Endodermal cell (in vitro differentiated cells): ENCODE data around the gene FAM185A. TPM values are rescaled to one million over a fixed set of nuclear protein-coding genes. Genes with fewer than 3 reads are reported as not detected.

Experiments
- DNase-seq: peaks from one replicate; pipeline ENCODE4 v3.0.0-alpha.2; 2017
- H3K27ac ChIP-seq: 2 replicates; pipeline ENCODE4 v1.5.1; 2013; ENCODE audit warnings: mild to moderate bottlenecking, low read depth, low read length, moderate library complexity
- H3K27me3 ChIP-seq: 2 replicates; pipeline ENCODE4 v1.6.1; 2013; ENCODE audit warnings: mild to moderate bottlenecking, low read length, moderate library complexity; ENCODE audit not compliant: insufficient read depth, control insufficient read depth, poor library complexity, severe bottlenecking
- H3K36me3 ChIP-seq: 2 replicates; pipeline ENCODE4 v1.7.0; 2013; ENCODE audit warnings: mild to moderate bottlenecking, low read length, moderate library complexity; ENCODE audit not compliant: control insufficient read depth, insufficient read depth
- H3K4me1 ChIP-seq: one replicate; pipeline ENCODE4 v1.7.0; 2013; ENCODE audit warnings: low read length; ENCODE audit not compliant: control insufficient read depth, insufficient read depth
- H3K4me3 ChIP-seq: 2 replicates; pipeline ENCODE4 v1.5.1; 2013; ENCODE audit warnings: mild to moderate bottlenecking, low read length, moderate library complexity
- H3K9ac ChIP-seq: 2 replicates; pipeline ENCODE4 v1.6.1; 2013; ENCODE audit warnings: mild to moderate bottlenecking, low read length, moderate library complexity; ENCODE audit not compliant: poor library complexity, severe bottlenecking; ENCODE audit errors: extremely low read depth
- H3K9me3 ChIP-seq: 2 replicates; pipeline ENCODE4 v1.6.1; 2013; ENCODE audit warnings: mild to moderate bottlenecking, low read length, moderate library complexity; ENCODE audit not compliant: control insufficient read depth
- H3K27ac Mint-ChIP-seq: 2 replicates; pipeline ENCODE4 v1.8.0; 2020; ENCODE audit warnings: mixed read lengths
- H3K27me3 Mint-ChIP-seq: 2 replicates; pipeline ENCODE4 v1.8.0; 2021; ENCODE audit warnings: mild to moderate bottlenecking, mixed read lengths; ENCODE audit not compliant: insufficient read depth
- H3K36me3 Mint-ChIP-seq: 2 replicates; pipeline ENCODE4 v1.8.0; 2020; ENCODE audit warnings: low read depth, mixed read lengths
- H3K4me1 Mint-ChIP-seq: 2 replicates; pipeline ENCODE4 v1.8.0; 2020; ENCODE audit warnings: mixed read lengths
- H3K4me3 Mint-ChIP-seq: 2 replicates; pipeline ENCODE4 v1.8.0; 2020; ENCODE audit warnings: mild to moderate bottlenecking, moderate library complexity, mixed read lengths
- H3K9me3 Mint-ChIP-seq: 2 replicates; pipeline ENCODE4 v1.8.0; 2020; ENCODE audit warnings: mild to moderate bottlenecking, mixed read lengths
- CTCF ChIP-seq: fragments of 200-600 bp; sonication (generic); conservative IDR thresholded peaks from 2 replicates; pipeline ENCODE4 v1.5.0; 2021; ENCODE audit warnings: antibody characterized with exemption, mild to moderate bottlenecking
- WGBS, 2 experiments: methylation state at CpG; one replicate each; pipeline versions ENCODE4 v1.1.5 to v1.1.7; 2013; ENCODE audit warnings: missing lambda C conversion rate in 2 of 2, mixed read lengths in 1 of 2; ENCODE audit not compliant: insufficient coverage in 1 of 2, insufficient read length in 1 of 2; 5-methylcytosine and 5-hydroxymethylcytosine counted together
- total RNA-seq, 2 donors: library from RNA; stranded (reverse); fragmentation: NEBNext Ultra II Directional in 1 of 2; extraction: Animal tissue kit (Norgen Biotek cat#: 25700) in 1 of 2; gene quantifications; 2 replicates in 1 of 2; 3 replicates in 1 of 2; pipeline ENCODE4 v1.2.1, GENCODE V29; 2021

Gene FAM185A
- total RNA-seq, 2 donors from 2014 or later = 5.6 to 7.8 TPM

GRCh38 chr7:102817616-102818573 is 69.1 kb downstream of the FAM185A start:
- 90 to 99% methylated on average over 2 to 3 of the region's 4 CpGs for WGBS, 2 experiments
- Mint-ChIP-seq H3K36me3 (peaks cover 2% of the 10 kb centered on the region), H3K9me3 (no peaks in the 10 kb centered on the region), H3K27me3 (peaks cover 73% of the 10 kb centered on the region), H3K4me3 (no peak overlapping the region), H3K4me1 (peaks cover 7% of the 10 kb centered on the region), H3K27ac (no peak overlapping the region)
- DNase-seq = no peak
- Histone ChIP-seq H3K27me3 (peaks cover 86% of the 10 kb centered on the region), H3K27ac (no peak overlapping the region), H3K9me3 (peaks cover 9% of the 10 kb centered on the region), H3K9ac (no peak overlapping the region), H3K4me1 (peaks cover 3% of the 10 kb centered on the region), H3K36me3 (no peaks in the 10 kb centered on the region), H3K4me3 (no peak overlapping the region)
- no peak for TF ChIP-seq CTCF

GRCh38 chr7:102819151-102819550 is 70.4 kb downstream of the FAM185A start:
- no peak for TF ChIP-seq CTCF
- Histone ChIP-seq H3K27me3 (peaks cover 73% of the 10 kb centered on the region), H3K4me3 (no peak overlapping the region), H3K36me3 (no peaks in the 10 kb centered on the region), H3K27ac (no peak overlapping the region), H3K9ac (no peak overlapping the region), H3K9me3 (peaks cover 9% of the 10 kb centered on the region), H3K4me1 (peaks cover 3% of the 10 kb centered on the region)
- H3K9me3 Mint-ChIP-seq = no peaks in the 10 kb centered on the region
- no peak for DNase-seq
- H3K4me1 Mint-ChIP-seq = peaks cover 5% of the 10 kb centered on the region
- peaks cover 64% of the 10 kb centered on the region for H3K27me3 Mint-ChIP-seq
- H3K27ac Mint-ChIP-seq = no peak overlapping the region
- no peak overlapping the region for H3K4me3 Mint-ChIP-seq
- 94% methylated on average over 2 of the region's 2 CpGs for WGBS, 2 experiments
- peaks cover 2% of the 10 kb centered on the region for H3K36me3 Mint-ChIP-seq

GRCh38 chr7:102821994-102822747 is 73.4 kb downstream of the FAM185A start:
- peaks cover 39% of the 10 kb centered on the region for H3K27me3 Mint-ChIP-seq
- no peak overlapping the region for H3K4me3 ChIP-seq
- no peak overlapping the region for H3K27ac Mint-ChIP-seq
- peaks cover 4% of the 10 kb centered on the region for H3K36me3 Mint-ChIP-seq
- TF ChIP-seq CTCF = no peak
- no peak overlapping the region for H3K4me3 Mint-ChIP-seq
- H3K4me1 ChIP-seq = peaks cover 3% of the 10 kb centered on the region
- H3K9me3 Mint-ChIP-seq = peaks cover 1% of the 10 kb centered on the region
- no peaks in the 10 kb centered on the region for H3K36me3 ChIP-seq
- no peak overlapping the region for H3K9ac ChIP-seq
- peaks cover 43% of the 10 kb centered on the region for H3K27me3 ChIP-seq
- H3K27ac ChIP-seq = no peak overlapping the region
- no peaks in the 10 kb centered on the region for H3K4me1 Mint-ChIP-seq
- peaks cover 9% of the 10 kb centered on the region for H3K9me3 ChIP-seq
- DNase-seq = no peak
- 92 to 94% methylated on average over 1 to 2 of the region's 2 CpGs for WGBS, 2 experiments
